ENCODE data around the gene MDK.
A peak's percentile ranks its signal among the peaks of the same experiment; 100 is the strongest.

Gene MDK

DNA sequence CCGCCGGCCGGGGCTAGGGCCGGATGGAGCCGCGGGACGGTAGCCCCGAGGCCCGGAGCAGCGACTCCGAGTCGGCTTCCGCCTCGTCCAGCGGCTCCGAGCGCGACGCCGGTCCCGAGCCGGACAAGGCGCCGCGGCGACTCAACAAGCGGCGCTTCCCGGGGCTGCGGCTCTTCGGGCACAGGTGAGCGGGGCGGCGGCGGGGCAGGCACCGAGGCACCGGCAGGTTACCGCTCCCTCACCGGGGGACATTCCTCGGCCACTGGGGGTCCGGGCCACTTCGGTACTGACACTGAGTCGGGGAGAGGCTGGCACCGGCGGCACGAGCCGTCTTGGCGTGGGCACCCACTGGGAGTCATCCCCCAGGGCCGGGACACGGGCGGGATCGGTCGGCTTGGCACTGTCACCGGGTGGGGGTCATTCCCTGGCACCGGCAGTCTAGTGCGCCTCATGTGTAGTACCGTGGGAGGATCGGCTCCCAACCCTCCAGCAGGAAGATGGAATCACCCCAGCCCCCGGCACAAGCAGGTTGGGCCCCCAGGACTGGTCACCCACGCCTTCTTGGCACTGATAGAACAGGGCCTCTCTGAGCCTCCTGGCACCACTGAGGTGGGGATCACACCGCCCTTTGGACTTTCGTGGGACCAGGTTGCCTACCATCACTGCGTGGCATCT lies 33.7 kb upstream of the MDK start:
- DNase-seq (ENCODE audit: low spot score) (no peak), FAIRE-seq (no peak)

DNA sequence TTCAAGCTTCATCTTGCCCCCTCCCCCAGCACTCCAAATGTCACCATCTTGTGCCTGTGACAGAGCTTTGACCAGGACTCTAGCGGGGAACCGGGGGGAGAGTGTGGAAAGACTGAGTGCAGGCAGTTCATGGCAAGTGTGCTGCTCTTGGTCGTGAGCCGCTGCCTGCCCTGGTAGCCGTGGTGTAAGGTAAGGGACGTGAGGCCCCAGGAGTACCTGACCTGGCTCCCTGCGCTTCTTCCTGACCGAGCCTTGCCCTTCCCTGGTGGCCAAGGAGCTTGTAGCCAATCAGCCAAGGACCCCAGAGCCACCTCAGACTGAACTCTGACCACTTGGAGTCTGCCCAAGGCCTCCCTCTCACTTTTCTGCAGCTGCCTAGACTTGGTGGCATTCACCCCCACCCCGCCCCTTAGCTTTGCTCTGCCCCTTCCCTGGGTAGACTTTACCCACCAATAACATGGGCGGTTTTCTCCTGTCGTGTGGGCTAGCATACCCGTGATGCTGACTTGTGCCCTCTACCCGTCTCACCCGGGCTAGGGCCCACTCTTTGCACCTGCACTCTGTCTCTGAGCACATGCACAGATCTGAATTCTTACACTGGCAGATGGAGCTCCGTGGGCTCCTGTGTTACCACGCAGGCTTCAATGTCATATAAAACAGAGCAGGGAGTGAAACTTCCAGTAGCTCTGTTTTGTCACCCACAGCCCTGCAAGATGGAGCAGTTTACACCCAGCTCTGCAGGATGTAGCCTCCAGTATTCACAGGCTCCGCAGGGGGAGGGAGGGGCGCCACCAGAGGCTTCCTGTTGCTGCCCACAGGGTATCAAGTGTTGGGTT lies 32.7 kb upstream of the MDK start:
- FAIRE-seq (no peak), DNase-seq (ENCODE audit: low spot score) (no peak)

DNA sequence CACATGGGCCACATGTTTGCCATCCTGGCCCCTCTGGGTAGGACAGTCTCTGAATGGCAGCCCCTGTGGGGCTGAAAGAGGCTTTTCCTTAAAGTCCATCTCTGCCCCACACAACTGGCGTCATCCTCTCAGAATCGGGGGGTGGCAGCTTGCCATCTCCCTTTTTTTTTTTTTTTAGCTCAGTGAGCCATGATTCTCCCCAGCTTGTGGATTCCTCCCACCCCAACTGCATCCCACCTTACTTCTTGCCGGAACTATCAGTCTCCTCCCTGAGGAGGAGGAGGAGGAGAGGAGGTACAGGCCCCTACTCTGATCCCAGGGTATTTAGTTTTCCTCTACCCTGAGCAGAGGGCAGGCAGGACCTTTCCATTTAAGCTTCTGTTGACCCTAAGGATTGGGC lies 30.8 kb upstream of the MDK start:
- no peak for DNase-seq (ENCODE audit: low spot score)
- no peak for FAIRE-seq

DNA sequence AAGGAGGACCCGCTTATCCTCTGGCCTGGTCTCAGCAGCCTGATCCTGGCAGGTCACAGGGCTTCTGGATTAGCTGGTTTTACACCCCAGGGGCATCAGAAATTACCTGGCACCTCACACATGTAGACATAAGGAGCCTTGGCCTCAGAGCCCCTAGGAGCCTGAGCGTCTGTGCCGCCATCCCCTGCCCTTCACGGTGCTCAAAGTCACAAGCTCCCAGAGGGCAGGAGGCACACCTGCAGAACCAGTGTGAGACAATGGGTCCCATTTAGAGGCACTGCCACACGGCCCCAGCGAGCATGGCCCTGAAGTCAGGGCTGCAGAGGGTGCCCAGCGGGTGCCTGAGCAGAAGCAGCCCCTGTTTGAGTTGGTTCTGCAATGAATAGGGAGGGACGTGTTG lies 30.3 kb upstream of the MDK start:
- DNase-seq (ENCODE audit: low spot score) (no peak), FAIRE-seq (no peak)

DNA sequence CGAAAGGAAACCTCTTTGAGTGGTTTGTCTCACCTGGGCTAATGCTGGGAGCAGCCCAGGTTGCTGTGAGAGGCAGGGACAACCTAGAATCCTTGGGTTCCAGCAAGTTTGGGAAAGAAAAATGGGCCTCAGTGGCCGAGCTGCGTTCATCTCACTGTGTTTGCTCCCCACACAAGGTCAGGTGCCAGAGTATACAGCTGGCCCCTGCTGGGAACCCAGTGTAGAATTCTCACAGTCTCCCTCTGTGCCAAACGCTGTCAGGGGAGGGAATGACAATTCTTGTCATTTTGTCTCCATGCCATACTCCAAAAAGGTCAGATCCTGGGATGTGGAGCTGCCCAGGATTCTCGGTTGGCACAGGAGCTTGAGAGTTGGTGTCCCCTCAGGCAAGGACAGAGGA lies 29.9 kb upstream of the MDK start:
- DNase-seq (ENCODE audit: low spot score) (no peak), FAIRE-seq (no peak)

DNA sequence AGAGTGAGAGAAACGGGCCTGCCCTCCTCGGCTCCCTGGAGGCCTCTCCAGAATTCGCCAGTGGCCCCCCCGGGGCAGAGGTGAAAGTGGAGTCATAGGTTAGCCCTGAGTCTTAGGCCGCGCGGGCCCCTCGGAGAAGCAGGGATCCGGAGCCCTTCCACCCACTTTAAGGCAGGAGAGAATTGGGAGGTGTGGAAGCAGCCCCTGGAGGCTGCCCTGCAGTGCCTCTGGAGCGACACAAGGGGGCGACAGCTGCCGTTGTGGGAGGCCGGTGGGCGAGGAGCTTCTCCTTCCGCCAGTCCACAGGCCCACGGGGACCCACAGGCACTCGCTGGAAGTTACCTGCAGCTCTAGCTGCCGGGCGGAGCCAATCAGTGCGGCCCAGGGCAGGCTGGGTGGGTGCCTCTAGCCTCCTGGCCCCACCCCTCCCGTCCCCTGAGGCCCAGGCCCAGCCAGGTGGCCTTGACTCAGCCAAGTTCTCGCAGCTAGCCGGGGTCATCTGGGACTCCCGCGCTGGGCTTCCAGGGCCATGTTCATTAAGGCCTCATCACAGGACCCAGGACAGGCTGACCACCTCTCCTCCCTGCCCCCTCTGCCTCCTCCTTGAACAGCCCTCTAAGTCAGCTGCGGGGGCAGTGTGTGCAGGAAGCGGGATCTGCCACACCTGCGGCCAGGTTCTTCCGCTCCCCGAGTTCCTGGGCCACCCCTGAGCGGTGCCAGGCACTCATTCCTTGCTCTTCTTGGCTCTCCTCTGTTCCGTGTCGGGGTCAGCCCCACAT lies 29.2 kb upstream of the MDK start:
- DNase-seq (ENCODE audit: low spot score): no peak

DNA sequence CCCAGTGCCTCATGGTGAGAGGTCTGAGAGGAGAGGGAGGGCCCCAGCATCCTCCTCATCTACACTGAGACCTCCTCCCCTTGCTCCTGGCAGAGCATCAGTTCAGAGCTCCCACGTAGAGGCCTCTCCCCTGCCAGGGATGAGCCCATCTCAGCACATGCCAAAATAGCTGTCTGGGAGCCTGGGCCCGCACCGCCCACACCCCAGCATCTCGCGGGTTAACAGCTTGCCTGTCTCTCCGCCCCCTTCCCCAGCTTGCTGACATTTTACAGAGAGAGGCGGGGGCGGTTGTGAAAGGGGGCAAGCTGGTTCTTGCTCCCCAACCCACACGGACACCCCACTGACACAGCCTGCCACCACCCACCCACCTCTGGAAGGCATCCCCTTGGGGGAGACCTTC lies 27.8 kb upstream of the MDK start:
- FAIRE-seq: no peak

More for the DNA sequence above, 29.2 kb upstream of the MDK start:
- no peak for FAIRE-seq

DNA sequence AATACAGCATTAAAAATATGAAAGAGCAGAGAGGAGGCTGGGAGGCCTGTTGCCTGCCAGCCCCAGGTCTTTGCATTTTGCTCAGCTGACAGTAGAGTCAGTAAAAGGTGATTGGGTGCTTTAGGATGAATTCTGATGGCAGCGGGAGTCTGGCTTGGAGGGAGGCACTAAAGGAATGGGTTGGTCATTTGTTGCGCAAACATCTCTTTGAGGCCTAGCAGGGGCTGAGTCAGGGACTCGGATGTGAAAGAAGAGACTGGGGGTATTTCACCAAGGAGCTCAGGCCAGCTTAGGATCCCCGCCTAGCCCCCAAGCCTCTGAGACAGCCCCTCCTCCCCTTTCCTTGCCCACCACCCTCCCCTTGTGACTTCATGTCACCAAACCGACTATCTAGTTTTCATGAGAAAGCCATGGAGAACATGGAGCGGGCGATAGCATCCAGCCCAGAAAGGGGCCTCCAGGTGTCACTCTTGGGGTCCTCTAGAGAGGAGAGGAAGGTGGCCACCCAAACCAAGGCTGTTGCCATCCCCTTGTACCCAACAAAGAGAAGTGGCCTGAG lies 24.5 kb upstream of the MDK start:
- FAIRE-seq (no peak), DNase-seq (ENCODE audit: low spot score) (no peak)

More for the DNA sequence above, 27.8 kb upstream of the MDK start:
- DNase-seq (ENCODE audit: low spot score): no peak

DNA sequence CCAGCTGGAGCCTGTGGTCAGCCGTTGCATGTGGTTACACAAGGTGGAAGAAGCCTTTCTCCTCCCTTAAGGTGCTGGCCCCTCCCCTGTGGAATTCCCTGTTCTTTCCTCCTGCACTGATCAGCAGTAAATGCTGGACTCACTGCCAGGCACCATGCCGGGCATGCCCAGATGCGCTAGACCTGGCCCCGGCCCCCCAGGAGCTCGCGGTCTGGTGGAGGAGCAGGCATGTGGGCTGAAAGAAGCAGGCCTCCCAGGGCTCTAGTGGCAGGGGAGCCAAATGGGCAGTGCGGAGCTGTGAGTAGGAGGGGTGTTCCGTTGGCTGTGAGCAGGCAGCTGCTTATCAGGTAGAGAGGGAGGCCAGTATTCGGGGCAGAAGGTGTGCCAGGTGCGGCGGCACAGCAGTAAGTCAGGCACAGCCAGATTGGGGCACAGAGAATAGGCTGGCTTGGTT lies 24.0 kb upstream of the MDK start:
- FAIRE-seq (no peak), DNase-seq (ENCODE audit: low spot score) (no peak)

DNA sequence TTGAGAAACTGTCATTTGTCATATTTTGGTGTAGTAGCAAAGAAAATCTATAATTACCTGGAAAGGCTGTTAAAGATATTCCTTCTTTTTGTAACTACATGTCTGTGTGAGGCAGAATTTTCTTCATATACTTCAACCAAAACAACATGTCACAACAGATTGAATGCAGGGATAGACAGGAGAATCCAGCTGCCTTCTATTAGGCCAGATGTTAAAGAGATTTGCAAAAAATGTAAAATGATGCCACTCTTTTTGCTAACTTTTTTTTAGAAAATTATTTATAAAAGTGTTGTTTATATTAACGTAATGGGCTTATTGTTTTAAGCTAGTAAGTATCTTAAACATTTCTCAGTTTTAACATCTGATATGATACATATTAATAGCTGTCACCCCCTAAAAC lies 21.5 kb upstream of the MDK start:
- DNase-seq (ENCODE audit: low spot score): no peak
- FAIRE-seq: no peak

DNA sequence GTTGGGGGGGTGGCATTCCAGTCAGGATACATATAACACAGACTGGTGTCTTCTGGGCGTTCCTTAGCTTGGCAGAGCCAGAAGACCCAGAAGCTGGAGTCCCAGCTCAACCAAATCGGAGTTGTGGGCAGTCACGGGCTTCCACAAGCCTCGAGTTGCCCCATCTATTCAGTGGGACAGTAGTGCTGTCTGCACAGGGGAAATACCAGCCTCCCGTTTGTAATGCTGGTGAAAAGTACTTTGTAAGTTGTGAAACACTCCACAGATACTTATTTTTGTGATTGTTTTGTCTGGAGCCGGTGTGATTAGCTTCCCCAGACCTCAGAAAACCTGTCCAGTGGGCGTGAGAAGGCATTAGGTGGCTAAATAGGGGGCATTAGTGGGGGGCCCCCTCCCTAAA lies 20.6 kb upstream of the MDK start:
- FAIRE-seq (no peak), DNase-seq (ENCODE audit: low spot score) (no peak)

DNA sequence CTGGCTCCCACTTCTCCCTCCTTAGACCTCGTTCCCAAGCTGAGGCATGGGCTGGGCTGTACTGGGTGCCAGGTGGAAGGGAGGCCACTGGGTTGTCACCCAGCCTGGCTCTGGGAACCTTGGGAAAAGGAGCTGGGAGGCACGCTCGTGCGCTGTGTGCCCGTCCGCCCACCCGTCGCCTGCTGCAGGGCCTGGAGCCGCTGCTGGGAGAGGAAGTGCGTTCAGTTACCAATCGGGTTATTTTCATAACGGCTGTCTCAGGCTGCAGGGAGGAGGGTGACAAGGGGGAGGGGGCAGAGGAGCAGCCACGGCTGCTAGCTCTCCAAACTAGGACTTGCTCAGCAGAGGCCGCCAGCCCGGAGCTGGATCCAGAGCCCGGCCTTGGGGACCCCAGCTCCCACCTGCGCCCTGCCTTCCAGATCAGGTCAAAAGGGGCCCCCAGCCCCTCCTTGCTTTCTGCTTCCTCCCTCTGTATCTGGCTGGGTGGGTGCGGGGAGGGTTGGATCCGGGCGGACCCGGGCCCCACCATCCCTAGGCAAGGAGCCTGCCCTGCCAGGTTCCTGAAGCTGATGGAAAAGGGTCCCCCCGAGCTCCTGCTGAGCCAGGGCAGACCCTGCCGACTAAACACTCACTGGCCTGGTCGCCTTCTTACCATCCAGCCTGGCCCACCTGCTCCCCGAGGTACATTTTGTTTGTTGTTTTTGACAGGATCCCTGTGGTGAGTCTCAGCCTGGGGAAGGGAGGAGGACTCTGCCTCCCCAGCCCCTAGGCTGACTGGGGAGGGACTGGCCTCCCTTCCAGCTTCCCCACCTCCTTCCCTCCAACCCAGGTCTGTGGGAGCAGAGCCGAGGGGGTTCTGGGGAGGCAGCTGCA lies 19.9 kb upstream of the MDK start:
- FAIRE-seq (no peak), DNase-seq (ENCODE audit: low spot score) (no peak)

DNA sequence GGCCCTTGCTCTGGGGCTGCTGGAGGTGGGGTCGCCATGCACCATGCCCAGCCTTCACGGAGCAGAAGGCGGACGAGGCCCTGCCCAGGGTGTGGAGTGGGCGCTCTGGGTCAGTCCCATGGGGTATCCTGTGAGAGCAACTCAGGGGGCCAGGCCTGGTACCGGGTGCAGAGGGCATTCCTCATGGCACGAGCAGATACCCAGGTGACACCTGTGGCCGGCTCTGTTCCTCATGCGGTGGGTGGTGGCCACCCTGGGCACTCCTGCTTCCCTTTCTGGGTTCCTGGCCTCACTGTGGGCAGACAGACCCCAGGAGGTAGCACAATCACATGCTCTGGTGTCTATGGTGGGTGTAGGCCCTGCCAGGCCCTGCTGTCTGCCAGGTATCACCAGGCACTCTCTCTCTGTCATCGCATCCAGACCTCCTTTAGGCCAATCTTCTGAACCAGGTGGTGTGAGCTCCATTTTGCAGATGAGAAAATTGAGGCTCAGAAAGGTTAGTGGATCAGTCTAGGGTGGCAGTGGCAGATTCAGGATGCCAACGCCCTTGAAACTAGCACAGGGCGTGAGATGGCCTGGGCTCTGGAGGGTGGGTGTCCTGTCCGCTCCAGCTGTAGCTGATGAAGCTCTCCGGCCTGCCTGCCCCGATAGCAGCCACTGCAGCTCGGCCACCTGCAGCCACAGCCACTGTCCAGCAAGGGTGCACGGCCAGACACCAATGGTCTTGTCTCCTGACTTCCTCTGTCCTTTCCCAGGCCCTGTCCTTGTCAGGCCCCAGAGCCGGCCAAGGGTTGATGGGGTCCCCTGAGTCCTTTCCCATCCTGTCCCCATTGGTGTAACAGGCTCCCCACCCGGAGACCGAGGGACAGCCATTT lies 19.1 kb upstream of the MDK start:
- DNase-seq (ENCODE audit: low spot score) (no peak), FAIRE-seq (no peak)

DNA sequence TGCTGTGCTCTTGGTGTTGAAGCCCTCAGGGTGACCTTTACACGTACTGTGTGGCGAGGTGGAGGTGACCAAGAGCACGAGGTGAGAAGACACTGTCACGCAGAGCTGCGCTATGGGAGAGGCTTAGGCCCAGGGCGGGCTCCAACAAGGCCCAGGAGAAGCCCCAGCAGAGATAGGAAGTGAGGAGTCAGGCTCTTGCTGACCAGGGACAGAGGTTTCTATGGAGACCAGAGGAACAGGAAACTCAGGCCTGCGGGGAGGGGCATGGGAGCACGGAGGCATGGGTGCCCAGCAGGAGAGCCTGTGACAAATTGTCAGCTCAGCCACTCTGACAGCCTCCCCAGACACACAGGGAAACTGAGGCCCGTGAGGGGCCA lies 18.4 kb upstream of the MDK start:
- FAIRE-seq: no peak

DNA sequence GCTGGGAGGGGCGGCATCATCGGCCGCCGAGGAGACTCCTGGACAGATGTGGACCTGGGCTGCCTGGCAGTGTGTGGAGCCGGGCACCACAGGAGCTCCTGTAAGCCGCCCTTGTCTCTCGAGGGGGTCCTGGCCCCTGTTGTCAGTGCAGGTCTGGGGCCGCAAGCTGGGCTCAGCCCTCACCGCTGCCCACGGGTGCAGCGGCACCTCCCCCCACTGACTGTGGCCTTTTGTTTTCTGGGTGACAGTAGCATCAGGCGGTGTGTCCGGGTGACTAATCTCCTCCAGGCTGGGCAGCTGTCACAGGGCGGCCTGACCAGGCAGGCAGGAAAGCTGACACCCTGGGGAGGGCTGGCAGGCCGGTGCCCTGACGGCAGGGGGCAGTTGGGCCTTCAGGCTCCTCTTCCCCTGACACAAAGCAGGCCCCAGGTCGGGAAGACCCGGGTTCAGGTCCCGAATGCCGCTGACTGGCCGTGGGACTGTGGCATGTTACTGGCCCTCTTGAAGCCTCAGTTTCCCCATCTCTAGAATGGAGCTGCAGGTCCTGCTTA lies 17.9 kb upstream of the MDK start:
- DNase-seq (ENCODE audit: low spot score): peak; percentile 51
- no peak for FAIRE-seq

More for the DNA sequence above, 18.4 kb upstream of the MDK start:
- DNase-seq (ENCODE audit: low spot score): no peak

DNA sequence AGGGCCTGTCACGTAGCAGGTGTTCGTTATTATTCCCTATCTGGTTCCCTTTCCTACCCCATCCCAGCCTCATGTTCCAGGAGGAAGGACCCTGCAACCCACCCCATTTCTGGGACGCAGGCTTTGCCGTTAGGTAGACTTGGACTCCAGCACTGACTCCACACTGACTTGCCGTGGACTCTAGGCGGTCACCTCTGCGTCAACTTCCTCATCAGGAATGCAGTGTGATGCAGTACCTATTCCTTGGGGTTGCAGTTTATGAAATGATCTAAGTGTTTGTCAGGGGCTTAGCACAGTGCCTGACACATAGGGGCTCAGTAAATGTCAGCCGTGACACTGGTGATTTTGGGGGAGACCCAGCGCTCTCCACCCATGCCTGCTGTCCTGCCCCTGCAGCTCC lies 17.4 kb upstream of the MDK start:
- DNase-seq (ENCODE audit: low spot score) (no peak), FAIRE-seq (no peak)

DNA sequence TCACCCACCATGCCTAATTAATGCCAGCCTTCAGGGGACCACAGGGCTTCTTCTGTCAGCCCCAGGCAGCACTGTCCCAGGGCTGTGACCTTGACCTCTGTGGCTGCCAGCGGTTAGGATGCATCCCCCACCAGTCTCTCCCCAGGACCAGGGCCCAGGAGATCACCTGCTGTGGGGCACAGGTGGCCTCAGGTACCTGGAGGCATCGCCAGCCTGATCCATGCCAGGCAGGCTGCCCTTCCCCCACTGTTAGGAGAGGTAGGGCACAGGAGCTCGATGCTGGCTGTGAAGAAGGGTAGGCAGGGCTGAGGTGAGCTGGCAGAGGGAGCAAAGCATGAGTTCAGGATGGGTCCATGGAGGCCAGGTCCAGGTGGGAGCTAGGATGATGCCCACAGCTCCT lies 16.7 kb upstream of the MDK start:
- FAIRE-seq (no peak), DNase-seq (ENCODE audit: low spot score) (no peak)

DNA sequence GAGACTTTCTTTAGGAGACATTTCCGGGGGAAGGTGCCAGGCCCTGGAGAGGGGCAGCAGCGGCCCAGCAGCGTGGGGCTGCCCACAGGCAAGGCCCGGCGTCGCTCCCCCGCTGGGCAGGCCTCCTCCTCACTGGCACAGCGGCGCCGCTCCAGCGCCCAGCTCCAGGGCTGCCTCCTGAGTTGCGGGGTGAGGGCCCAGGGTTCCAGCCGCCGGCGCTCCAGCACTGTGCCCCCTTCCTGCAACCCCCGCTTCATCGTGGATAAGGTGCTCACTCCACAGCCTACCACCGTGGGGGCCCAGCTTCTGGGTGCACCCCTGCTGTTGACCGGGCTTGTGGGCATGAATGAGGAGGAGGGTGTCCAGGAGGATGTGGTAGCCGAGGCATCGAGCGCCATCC lies 15.2 kb upstream of the MDK start:
- DNase-seq (ENCODE audit: low spot score) (no peak), FAIRE-seq (no peak)

DNA sequence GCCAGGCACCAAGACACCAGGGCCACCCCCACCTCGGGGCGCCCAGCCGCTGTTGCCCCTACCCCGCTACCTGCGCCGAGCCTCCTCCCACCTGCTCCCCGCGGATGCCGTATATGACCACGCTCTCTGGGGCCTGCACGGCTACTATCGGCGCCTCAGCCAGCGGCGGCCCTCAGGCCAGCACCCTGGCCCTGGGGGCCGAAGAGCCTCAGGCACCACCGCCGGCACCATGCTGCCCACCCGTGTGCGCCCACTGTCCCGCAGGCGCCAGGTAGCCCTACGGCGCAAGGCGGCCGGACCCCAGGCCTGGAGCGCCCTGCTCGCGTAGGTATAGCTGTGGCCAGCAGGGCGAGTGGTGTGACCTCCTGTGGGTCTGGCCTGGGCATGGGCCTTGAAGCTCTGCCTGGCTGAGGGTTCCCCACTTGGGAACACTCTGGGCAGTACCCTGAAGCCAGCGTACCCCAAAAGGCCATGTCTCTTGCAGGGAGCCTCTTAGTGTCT lies 14.8 kb upstream of the MDK start:
- DNase-seq (ENCODE audit: low spot score) (no peak), FAIRE-seq (no peak)

All from urothelium cell line (cell line).